MCF 10A (cell line): ENCODE results near the gene MFSD6L. TPM values are rescaled to one million over a fixed set of nuclear protein-coding genes. Genes with fewer than 3 reads are reported as not detected.
A peak's percentile ranks its signal among the peaks of the same experiment; 100 is the strongest.

Experiments used
- BruUV-seq: library from RNA; stranded (reverse); fragments of 400-500 nt; replicated peaks from 2 replicates; lab custom pipeline; 2021; lab: Mats Ljungman, UMichigan
- CTCF ChIA-PET: fragments of 300-600 bp; sonication (Branson Sonifier 250); formaldehyde crosslinking; extraction: SDS; loops from one replicate; lab custom pipeline; 2021; ENCODE audit warnings: antibody characterized with exemption, inconsistent platforms; lab: Yijun Ruan, JAX
- POLR2A ChIA-PET: fragments of 300-600, 350-650 bp; sonication (Branson Sonifier 250); formaldehyde crosslinking; extraction: SDS; loops from one replicate; lab custom pipeline; 2020; ENCODE audit warnings: antibody characterized with exemption, inconsistent platforms; lab: Yijun Ruan, JAX
- DNase-seq: peaks from one replicate; pipeline ENCODE4 v3.0.0-alpha.2; 2018; ENCODE audit not compliant: unreplicated experiment
- H3K27ac Mint-ChIP-seq: one replicate; pipeline ENCODE4 v1.8.0; 2022; ENCODE audit warnings: mild to moderate bottlenecking, low read depth, mixed read lengths; ENCODE audit not compliant: unreplicated experiment
- H3K27me3 Mint-ChIP-seq: one replicate; pipeline ENCODE4 v1.8.0; 2022; ENCODE audit warnings: mixed read lengths; ENCODE audit not compliant: insufficient read depth, unreplicated experiment
- H3K36me3 Mint-ChIP-seq: one replicate; pipeline ENCODE4 v1.8.0; 2022; ENCODE audit warnings: mild to moderate bottlenecking, moderate library complexity, mixed read lengths; ENCODE audit not compliant: insufficient read depth, unreplicated experiment
- H3K4me1 Mint-ChIP-seq: one replicate; pipeline ENCODE4 v1.8.0; 2022; ENCODE audit warnings: mixed read lengths; ENCODE audit not compliant: insufficient read depth, unreplicated experiment
- H3K4me3 Mint-ChIP-seq: one replicate; pipeline ENCODE4 v1.8.0; 2022; ENCODE audit warnings: mild to moderate bottlenecking, moderate library complexity, mixed read lengths; ENCODE audit not compliant: unreplicated experiment
- H3K9me3 Mint-ChIP-seq: one replicate; pipeline ENCODE4 v1.8.0; 2022; ENCODE audit warnings: mixed read lengths; ENCODE audit not compliant: unreplicated experiment
- intact Hi-C: fragments of 100-400 bp; cut with micrococcal nuclease; formaldehyde crosslinking; loops from 2 replicates; pipeline ENCODE4 v1.14.1; 2022
- total RNA-seq: library from RNA; stranded (reverse); gene quantifications from 2 replicates; pipeline ENCODE4 v1.2.3, GENCODE V29; 2022
- TF ChIP-seq, protein P1 (sequence below): fragments of 200-600 bp; IDR thresholded peaks from one replicate; pipeline ENCODE4 v1.8.0; 2022; ENCODE audit warnings: antibody characterized with exemption, mild to moderate bottlenecking; ENCODE audit not compliant: unreplicated experiment

MFSD6L gene
- total RNA-seq, 1 experiment from 2014 or later, result not detected

DNA sequence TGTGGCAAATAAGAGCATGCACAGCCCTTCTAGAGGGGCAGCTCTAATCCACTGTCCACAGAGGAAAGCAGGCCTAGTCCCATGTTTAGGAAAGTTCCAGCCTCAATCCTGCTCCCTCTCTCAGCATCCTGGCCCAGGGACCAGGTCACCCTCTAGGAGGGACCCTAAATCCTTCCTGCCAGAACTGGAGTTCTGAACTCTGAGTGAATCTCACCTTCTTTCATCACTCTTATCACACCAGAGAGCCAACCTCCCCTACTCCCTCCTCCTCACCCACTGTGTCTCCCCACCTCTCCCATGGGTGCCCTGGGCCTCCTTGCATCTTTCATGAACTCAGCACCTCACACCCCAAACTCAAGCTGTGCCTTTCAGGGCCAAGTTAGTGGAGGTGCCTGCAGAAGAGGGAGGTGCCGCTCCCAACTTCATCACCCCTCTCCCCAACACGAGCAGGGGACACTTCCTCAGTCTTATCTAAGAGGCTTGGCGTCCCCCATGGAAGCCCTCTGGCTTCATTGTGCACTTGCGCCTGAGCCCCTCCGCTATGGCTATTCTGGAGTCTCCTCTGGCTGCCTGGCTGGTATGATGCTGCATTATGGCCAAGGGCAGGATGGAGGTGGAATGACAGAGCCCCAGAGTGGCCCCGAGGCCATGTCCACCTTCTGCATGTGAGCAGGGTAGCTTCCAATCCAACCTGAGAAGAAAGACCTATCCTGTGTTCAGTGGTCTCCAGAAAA lies 36.6 kb upstream of the MFSD6L start:
- no peak overlapping the region for H3K27ac Mint-ChIP-seq
- no peak for DNase-seq
- H3K27me3 Mint-ChIP-seq, result no peaks in the 10 kb centered on the region
- TF ChIP-seq, protein P1, sequence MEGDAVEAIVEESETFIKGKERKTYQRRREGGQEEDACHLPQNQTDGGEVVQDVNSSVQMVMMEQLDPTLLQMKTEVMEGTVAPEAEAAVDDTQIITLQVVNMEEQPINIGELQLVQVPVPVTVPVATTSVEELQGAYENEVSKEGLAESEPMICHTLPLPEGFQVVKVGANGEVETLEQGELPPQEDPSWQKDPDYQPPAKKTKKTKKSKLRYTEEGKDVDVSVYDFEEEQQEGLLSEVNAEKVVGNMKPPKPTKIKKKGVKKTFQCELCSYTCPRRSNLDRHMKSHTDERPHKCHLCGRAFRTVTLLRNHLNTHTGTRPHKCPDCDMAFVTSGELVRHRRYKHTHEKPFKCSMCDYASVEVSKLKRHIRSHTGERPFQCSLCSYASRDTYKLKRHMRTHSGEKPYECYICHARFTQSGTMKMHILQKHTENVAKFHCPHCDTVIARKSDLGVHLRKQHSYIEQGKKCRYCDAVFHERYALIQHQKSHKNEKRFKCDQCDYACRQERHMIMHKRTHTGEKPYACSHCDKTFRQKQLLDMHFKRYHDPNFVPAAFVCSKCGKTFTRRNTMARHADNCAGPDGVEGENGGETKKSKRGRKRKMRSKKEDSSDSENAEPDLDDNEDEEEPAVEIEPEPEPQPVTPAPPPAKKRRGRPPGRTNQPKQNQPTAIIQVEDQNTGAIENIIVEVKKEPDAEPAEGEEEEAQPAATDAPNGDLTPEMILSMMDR, result no peak
- intact Hi-C loops, result no loop called here
- BruUV-seq, result no TSS peak
- CTCF ChIA-PET, result interaction anchor here (0.6 to 1.6 kb wide), 2 partner anchors 15 to 162 kb away, joined by 4 read pairs; no protein-coding TSS in a partner anchor
- H3K4me1 Mint-ChIP-seq, result peaks cover 9% of the 10 kb centered on the region
- H3K4me3 Mint-ChIP-seq, result no peak overlapping the region
- peaks cover 8% of the 10 kb centered on the region for H3K9me3 Mint-ChIP-seq
- POLR2A ChIA-PET, result no interaction called here
- H3K36me3 Mint-ChIP-seq, result no peaks in the 10 kb centered on the region

DNA sequence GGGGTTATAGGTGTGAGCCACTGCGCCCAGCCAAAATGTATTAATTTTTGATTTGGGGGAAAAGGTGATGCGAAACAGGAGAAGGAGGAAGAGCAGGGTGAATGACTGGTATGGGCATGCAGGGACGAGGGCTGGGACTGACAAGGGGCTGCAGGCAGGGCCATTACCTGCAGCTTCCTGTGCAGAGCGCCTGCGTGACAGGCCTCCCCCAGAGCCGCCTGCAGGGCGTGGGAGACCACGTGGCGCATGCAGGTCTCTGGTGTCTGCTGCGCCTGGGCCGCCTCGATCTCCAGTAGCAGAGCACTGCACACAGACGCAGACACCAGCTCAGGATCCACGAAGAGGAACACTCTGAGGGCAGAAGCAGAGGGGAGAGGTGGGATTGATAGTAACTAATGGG lies 35.9 kb upstream of the MFSD6L start:
- H3K9me3 Mint-ChIP-seq, result peaks cover 8% of the 10 kb centered on the region
- ChIA-PET CTCF (interaction anchor here (1.6 kb wide), 1 partner anchor 15 kb away, joined by 4 read pairs; no protein-coding TSS in a partner anchor), POLR2A (no interaction called here)
- H3K27ac Mint-ChIP-seq, result no peak overlapping the region
- intact Hi-C loops, result no loop called here
- no peak overlapping the region for H3K4me3 Mint-ChIP-seq
- H3K27me3 Mint-ChIP-seq, result no peaks in the 10 kb centered on the region
- H3K36me3 Mint-ChIP-seq, result no peaks in the 10 kb centered on the region
- no peak for DNase-seq
- H3K4me1 Mint-ChIP-seq, result peaks cover 9% of the 10 kb centered on the region
- TF ChIP-seq, protein P1, result no peak
- no TSS peak for BruUV-seq

DNA sequence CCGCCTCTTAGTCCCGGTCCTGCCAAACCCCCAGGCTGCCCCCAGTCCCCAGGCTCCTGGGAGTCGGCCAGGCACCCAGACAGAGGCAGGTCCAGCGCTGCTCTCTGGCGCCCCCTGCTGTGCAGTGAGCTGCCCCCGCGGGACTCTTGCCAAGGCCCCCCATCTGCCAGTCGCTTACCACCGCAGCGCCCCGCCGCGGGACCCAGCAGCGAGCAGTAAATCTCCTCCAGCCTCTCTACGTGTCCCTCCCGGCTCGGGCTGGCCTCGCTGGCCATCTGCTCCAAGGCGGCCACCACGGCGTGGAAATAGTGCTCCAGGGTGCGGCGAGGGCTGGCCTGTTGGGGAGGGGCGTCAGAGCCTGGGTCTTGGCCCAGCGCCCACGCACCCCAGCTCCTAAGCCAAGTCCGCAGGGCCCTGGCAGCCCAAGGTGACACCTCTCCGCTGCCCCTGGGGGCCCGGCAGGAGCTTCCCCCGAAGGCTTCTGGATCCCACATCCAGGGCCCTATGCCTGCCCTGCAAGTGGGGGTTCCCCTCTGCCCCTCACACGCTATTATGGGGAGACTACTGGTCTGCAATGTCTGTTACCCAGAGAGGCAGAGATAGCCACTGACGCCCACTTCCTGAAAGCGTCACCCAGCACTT lies 33.7 kb upstream of the MFSD6L start:
- Mint-ChIP-seq H3K4me3 (no peak overlapping the region), H3K4me1 (peaks cover 7% of the 10 kb centered on the region), H3K27ac (no peak overlapping the region), H3K36me3 (no peaks in the 10 kb centered on the region), H3K27me3 (no peaks in the 10 kb centered on the region), H3K9me3 (peaks cover 8% of the 10 kb centered on the region)
- no TSS peak for BruUV-seq
- DNase-seq, result peak; percentile 6
- ChIA-PET CTCF (interaction anchor here (0.6 kb wide), 1 partner anchor 273 kb away, joined by 4 read pairs; no protein-coding TSS in a partner anchor), POLR2A (no interaction called here)
- intact Hi-C loops, result no loop called here
- TF ChIP-seq, protein P1, result peak; percentile 38

DNA sequence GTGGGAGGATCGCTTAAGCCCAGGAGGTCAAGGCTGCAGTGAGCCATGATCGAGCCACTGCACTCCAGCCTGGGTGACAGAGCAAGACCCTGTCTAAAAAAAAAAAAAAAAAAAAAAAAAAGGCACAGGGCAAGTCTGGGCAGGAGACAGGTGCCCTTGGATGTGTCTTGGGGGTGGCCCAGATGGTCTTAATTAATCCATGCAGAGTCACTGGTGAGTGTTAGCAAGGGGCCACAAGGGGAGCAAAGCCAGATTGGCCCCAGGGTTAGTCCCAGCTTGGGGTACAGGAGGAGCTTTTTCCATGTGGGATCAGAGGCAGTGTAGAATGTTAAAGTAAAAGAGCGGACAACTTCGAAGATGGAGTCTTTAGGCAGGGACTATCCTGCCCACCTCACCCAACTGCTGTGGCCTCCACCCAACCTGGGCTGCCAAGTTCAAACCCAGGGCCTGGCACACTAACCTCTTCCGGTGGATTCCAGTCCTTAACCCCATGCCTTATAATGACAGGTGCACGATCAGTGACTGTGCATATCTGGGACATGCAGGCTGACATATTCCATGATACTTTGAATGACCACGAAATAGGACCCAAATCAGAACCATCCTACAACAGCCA lies 32.2 kb upstream of the MFSD6L start:
- TF ChIP-seq, protein P1, result no peak
- DNase-seq, result no peak
- intact Hi-C loops, result no loop called here
- Mint-ChIP-seq H3K4me3 (no peak overlapping the region), H3K4me1 (no peaks in the 10 kb centered on the region), H3K9me3 (no peaks in the 10 kb centered on the region), H3K27me3 (no peaks in the 10 kb centered on the region), H3K27ac (no peak overlapping the region), H3K36me3 (no peaks in the 10 kb centered on the region)
- ChIA-PET POLR2A (no interaction called here), CTCF (no interaction called here)
- BruUV-seq, result no TSS peak
